ENCODE results near the gene FAM83F.

Gene FAM83F

GRCh38 chr22:39960791-39961746 is 33.7 kb upstream of the FAM83F start:
- in situ Hi-C loops (cut with HindIII; ENCODE audit: low pct_ligation_motif_present, low pct_unique_long_range_greater_than_20kb, low sequenced_read_pairs) = no loop called here
- no peak for DNase-seq

GRCh38 chr22:39962071-39962470 is 32.7 kb upstream of the FAM83F start:
- in situ Hi-C loops (cut with HindIII; ENCODE audit: low pct_ligation_motif_present, low pct_unique_long_range_greater_than_20kb, low sequenced_read_pairs) = no loop called here
- DNase-seq = no peak

- in situ Hi-C loops (cut with HindIII; ENCODE audit: low pct_ligation_motif_present, low pct_unique_long_range_greater_than_20kb, low sequenced_read_pairs) = no loop called here
- DNase-seq = no peak
Measured at GRCh38 chr22:39965748-39966147, 29.0 kb upstream of the FAM83F start.

- in situ Hi-C loops (cut with HindIII; ENCODE audit: low pct_ligation_motif_present, low pct_unique_long_range_greater_than_20kb, low sequenced_read_pairs) = no loop called here
- DNase-seq = no peak
Measured at GRCh38 chr22:39966470-39966869, 28.3 kb upstream of the FAM83F start.

GRCh38 chr22:39967103-39967829 is 27.5 kb upstream of the FAM83F start:
- no peak for DNase-seq
- in situ Hi-C loops (cut with HindIII; ENCODE audit: low pct_ligation_motif_present, low pct_unique_long_range_greater_than_20kb, low sequenced_read_pairs) = no loop called here

- DNase-seq = no peak
Measured at GRCh38 chr22:39967996-39968972, 26.5 kb upstream of the FAM83F start.

GRCh38 chr22:39970742-39971141 is 24.0 kb upstream of the FAM83F start:
- DNase-seq = no peak
- in situ Hi-C loops (cut with HindIII; ENCODE audit: low pct_ligation_motif_present, low pct_unique_long_range_greater_than_20kb, low sequenced_read_pairs) = no loop called here

More at GRCh38 chr22:39967996-39968972, 26.5 kb upstream of the FAM83F start:
- in situ Hi-C loops (cut with HindIII; ENCODE audit: low pct_ligation_motif_present, low pct_unique_long_range_greater_than_20kb, low sequenced_read_pairs) = no loop called here

- DNase-seq = no peak
- in situ Hi-C loops (cut with HindIII; ENCODE audit: low pct_ligation_motif_present, low pct_unique_long_range_greater_than_20kb, low sequenced_read_pairs) = no loop called here
Measured at GRCh38 chr22:39972641-39973040, 22.1 kb upstream of the FAM83F start.

GRCh38 chr22:39973656-39974055 is 21.1 kb upstream of the FAM83F start:
- no peak for DNase-seq
- in situ Hi-C loops (cut with HindIII; ENCODE audit: low pct_ligation_motif_present, low pct_unique_long_range_greater_than_20kb, low sequenced_read_pairs) = no loop called here

- no peak for DNase-seq
- in situ Hi-C loops (cut with HindIII; ENCODE audit: low pct_ligation_motif_present, low pct_unique_long_range_greater_than_20kb, low sequenced_read_pairs) = no loop called here
Measured at GRCh38 chr22:39974065-39974464, 20.7 kb upstream of the FAM83F start.

GRCh38 chr22:39979048-39979447 is 15.7 kb upstream of the FAM83F start:
- no peak for DNase-seq
- in situ Hi-C loops (cut with HindIII; ENCODE audit: low pct_ligation_motif_present, low pct_unique_long_range_greater_than_20kb, low sequenced_read_pairs) = no loop called here

- in situ Hi-C loops (cut with HindIII; ENCODE audit: low pct_ligation_motif_present, low pct_unique_long_range_greater_than_20kb, low sequenced_read_pairs) = no loop called here
- no peak for DNase-seq
Measured at GRCh38 chr22:39979458-39979857, 15.3 kb upstream of the FAM83F start.

GRCh38 chr22:39980596-39980995 is 14.2 kb upstream of the FAM83F start:
- DNase-seq = no peak
- in situ Hi-C loops (cut with HindIII; ENCODE audit: low pct_ligation_motif_present, low pct_unique_long_range_greater_than_20kb, low sequenced_read_pairs) = no loop called here

- no peak for DNase-seq
- in situ Hi-C loops (cut with HindIII; ENCODE audit: low pct_ligation_motif_present, low pct_unique_long_range_greater_than_20kb, low sequenced_read_pairs) = no loop called here
Measured at GRCh38 chr22:39983346-39983745, 11.4 kb upstream of the FAM83F start.

- in situ Hi-C loops (cut with HindIII; ENCODE audit: low pct_ligation_motif_present, low pct_unique_long_range_greater_than_20kb, low sequenced_read_pairs) = no loop called here
- DNase-seq = no peak
Measured at GRCh38 chr22:39984006-39984405, 10.7 kb upstream of the FAM83F start.

- in situ Hi-C loops (cut with HindIII; ENCODE audit: low pct_ligation_motif_present, low pct_unique_long_range_greater_than_20kb, low sequenced_read_pairs) = no loop called here
- no peak for DNase-seq
Measured at GRCh38 chr22:39984746-39985145, 10.0 kb upstream of the FAM83F start.

- DNase-seq = no peak
- in situ Hi-C loops (cut with HindIII; ENCODE audit: low pct_ligation_motif_present, low pct_unique_long_range_greater_than_20kb, low sequenced_read_pairs) = no loop called here
Measured at GRCh38 chr22:39985383-39986035, 9.2 kb upstream of the FAM83F start.
